H9 (cell line): ENCODE data around the gene GNE. TPM values are rescaled to one million over a fixed set of nuclear protein-coding genes. Genes with fewer than 3 reads are reported as not detected.

Experiments
- DNase-seq: peaks from one replicate; pipeline ENCODE4 v3.0.0-alpha.2; 2017
- H2AFZ ChIP-seq: one replicate; pipeline ENCODE4 v1.6.1; 2013; ENCODE audit warnings: mild to moderate bottlenecking, low read length, control low read depth, moderate library complexity
- H2AK5ac ChIP-seq: 2 replicates; pipeline ENCODE4 v1.6.1; 2013; ENCODE audit warnings: low read length, control low read depth, mixed read lengths; ENCODE audit not compliant: insufficient read length
- H2BK120ac ChIP-seq: one replicate; pipeline ENCODE4 v1.6.1; 2013; ENCODE audit warnings: low read depth, mild to moderate bottlenecking, low read length, control low read depth, inconsistent platforms; ENCODE audit not compliant: poor library complexity, severe bottlenecking
- H2BK12ac ChIP-seq: 2 replicates; pipeline ENCODE4 v1.6.1; 2013; ENCODE audit warnings: low read length, control low read depth, mixed read lengths, low read depth; ENCODE audit not compliant: insufficient read length
- H2BK15ac ChIP-seq: 2 replicates; pipeline ENCODE4 v1.6.1; 2013; ENCODE audit warnings: low read depth, low read length, control low read depth
- H2BK20ac ChIP-seq: one replicate; pipeline ENCODE4 v1.6.1; 2013; ENCODE audit warnings: low read depth, mild to moderate bottlenecking, low read length, control low read depth, inconsistent platforms; ENCODE audit not compliant: poor library complexity, severe bottlenecking
- H2BK5ac ChIP-seq: 2 replicates; pipeline ENCODE4 v1.6.1; 2013; ENCODE audit warnings: low read length, control low read depth, mixed read lengths; ENCODE audit not compliant: insufficient read length
- H3K14ac ChIP-seq: 2 replicates; pipeline ENCODE4 v1.6.1; 2013; ENCODE audit warnings: low read length, control low read depth; ENCODE audit not compliant: insufficient read depth
- H3K18ac ChIP-seq: 2 replicates; pipeline ENCODE4 v1.6.1; 2013; ENCODE audit warnings: low read depth, mild to moderate bottlenecking, mixed read lengths, low read length, control low read depth; ENCODE audit not compliant: insufficient read length
- H3K23ac ChIP-seq: 2 replicates; pipeline ENCODE4 v1.6.1; 2013; ENCODE audit warnings: low read length, control low read depth, mixed read lengths, low read depth; ENCODE audit not compliant: insufficient read length
- H3K23me2 ChIP-seq: 2 replicates; pipeline ENCODE4 v1.6.1; 2013; ENCODE audit warnings: low read depth, mild to moderate bottlenecking, mixed read lengths, low read length, control low read depth; ENCODE audit not compliant: insufficient read length, poor library complexity, severe bottlenecking
- H3K27ac ChIP-seq: 2 replicates; pipeline ENCODE4 v1.5.1; 2013; ENCODE audit warnings: low read length, control low read depth, mixed read lengths, low read depth; ENCODE audit not compliant: insufficient read length
- H3K27me3 ChIP-seq: 2 replicates; pipeline ENCODE4 v1.6.1; 2013; ENCODE audit warnings: low read length, control low read depth, inconsistent platforms; ENCODE audit not compliant: insufficient read depth
- H3K4ac ChIP-seq: 2 replicates; pipeline ENCODE4 v1.6.1; 2013; ENCODE audit warnings: low read depth, mild to moderate bottlenecking, control low read depth, inconsistent platforms, low read length, moderate library complexity
- H3K4me1 ChIP-seq: 2 replicates; pipeline ENCODE4 v1.6.1; 2013; ENCODE audit warnings: low read length, control low read depth, inconsistent platforms; ENCODE audit not compliant: insufficient read depth
- H3K4me2 ChIP-seq: 2 replicates; pipeline ENCODE4 v1.6.1; 2013; ENCODE audit warnings: low read length, control low read depth, mixed read lengths; ENCODE audit not compliant: insufficient read length, insufficient read depth
- H3K56ac ChIP-seq: 2 replicates; pipeline ENCODE4 v1.6.1; 2013; ENCODE audit warnings: low read depth, mild to moderate bottlenecking, mixed read lengths, low read length, control low read depth; ENCODE audit not compliant: insufficient read length
- H3K79me1 ChIP-seq: 2 replicates; pipeline ENCODE4 v1.6.1; 2013; ENCODE audit warnings: low read depth, mild to moderate bottlenecking, moderate library complexity, low read length, control low read depth, inconsistent platforms; ENCODE audit not compliant: insufficient read depth, poor library complexity, severe bottlenecking
- H3K79me2 ChIP-seq: 2 replicates; pipeline ENCODE4 v1.6.1; 2013; ENCODE audit warnings: low read length, control low read depth, inconsistent platforms; ENCODE audit not compliant: insufficient read depth
- H3K9ac ChIP-seq: 2 replicates; pipeline ENCODE4 v1.6.1; 2013; ENCODE audit warnings: low read length, control low read depth, mixed read lengths; ENCODE audit not compliant: insufficient read length; ENCODE audit errors: extremely low read depth
- H3K9me3 ChIP-seq: one replicate; pipeline ENCODE4 v1.6.1; 2013; ENCODE audit warnings: low read depth, low read length, inconsistent platforms; ENCODE audit not compliant: control insufficient read depth
- H3T11ph ChIP-seq: one replicate; pipeline ENCODE4 v1.6.1; 2013; ENCODE audit warnings: mild to moderate bottlenecking, low read length, control low read depth, inconsistent platforms
- H4K20me1 ChIP-seq: one replicate; pipeline ENCODE4 v1.6.1; 2013; ENCODE audit not compliant: control insufficient read depth, insufficient read length, insufficient read depth
- H4K5ac ChIP-seq: 2 replicates; pipeline ENCODE4 v1.6.1; 2013; ENCODE audit warnings: low read depth, mild to moderate bottlenecking, mixed read lengths, low read length, control low read depth; ENCODE audit not compliant: insufficient read length
- H4K8ac ChIP-seq: replicated peaks from 2 replicates; pipeline ENCODE4 v1.6.1; 2013; ENCODE audit warnings: low read length, control low read depth, mixed read lengths, low read depth; ENCODE audit not compliant: insufficient read length
- H4K91ac ChIP-seq: 2 replicates; pipeline ENCODE4 v1.6.1; 2013; ENCODE audit warnings: low read depth, mild to moderate bottlenecking, moderate library complexity, mixed read lengths, low read length, control low read depth; ENCODE audit not compliant: insufficient read length
- H3K27ac Mint-ChIP-seq, 3 experiments: 2 replicates in 2 of 3; 3 replicates in 1 of 3; pipeline ENCODE4 v1.8.0; 2020 to 2021; ENCODE audit warnings: mixed read lengths in 3 of 3, mild to moderate bottlenecking in 1 of 3, moderate library complexity in 1 of 3
- H3K27me3 Mint-ChIP-seq: 2 replicates; pipeline ENCODE4 v1.8.0; 2021; ENCODE audit warnings: low read depth, mild to moderate bottlenecking, moderate library complexity, mixed read lengths
- H3K36me3 Mint-ChIP-seq, 3 experiments: 2 replicates in 2 of 3; 3 replicates in 1 of 3; pipeline ENCODE4 v1.8.0; 2020 to 2021; ENCODE audit warnings: low read depth in 3 of 3, mixed read lengths in 3 of 3; ENCODE audit not compliant: insufficient read depth in 1 of 3
- H3K4me1 Mint-ChIP-seq, 2 experiments: 2 replicates each; pipeline ENCODE4 v1.8.0; 2020; ENCODE audit warnings: mixed read lengths in 2 of 2
- H3K4me3 Mint-ChIP-seq, 2 experiments: 2 replicates in 1 of 2; 3 replicates in 1 of 2; pipeline ENCODE4 v1.8.0; 2020 to 2021; ENCODE audit warnings: mild to moderate bottlenecking in 2 of 2, mixed read lengths in 2 of 2, moderate library complexity in 1 of 2
- H3K9me3 Mint-ChIP-seq, 2 experiments: 2 replicates in 1 of 2; 3 replicates in 1 of 2; pipeline ENCODE4 v1.8.0; 2020; ENCODE audit warnings: mild to moderate bottlenecking in 2 of 2, mixed read lengths in 2 of 2, moderate library complexity in 1 of 2
- WGBS: extraction: QIAGEN DNeasy Blood & Tissue Kit; methylation state at CpG from one replicate; pipeline ENCODE4 v1.1.7; 2013; ENCODE audit warnings: missing lambda C conversion rate, low lambda C conversion rate, mixed read lengths; ENCODE audit not compliant: insufficient read length; ENCODE audit errors: extremely low coverage; 5-methylcytosine and 5-hydroxymethylcytosine counted together
- total RNA-seq: library from RNA; stranded (reverse); gene quantifications from 2 replicates; pipeline ENCODE4 v1.2.1, GENCODE V29; 2021
- TF ChIP-seq, protein P1 (sequence below): fragments of 200-600 bp; sonication (generic); conservative IDR thresholded peaks from 3 replicates; pipeline ENCODE4 v1.8.0; 2021; ENCODE audit warnings: antibody characterized with exemption, mild to moderate bottlenecking

GNE gene
- total RNA-seq, 1 experiment from 2014 or later: 6.3 TPM

DNA sequence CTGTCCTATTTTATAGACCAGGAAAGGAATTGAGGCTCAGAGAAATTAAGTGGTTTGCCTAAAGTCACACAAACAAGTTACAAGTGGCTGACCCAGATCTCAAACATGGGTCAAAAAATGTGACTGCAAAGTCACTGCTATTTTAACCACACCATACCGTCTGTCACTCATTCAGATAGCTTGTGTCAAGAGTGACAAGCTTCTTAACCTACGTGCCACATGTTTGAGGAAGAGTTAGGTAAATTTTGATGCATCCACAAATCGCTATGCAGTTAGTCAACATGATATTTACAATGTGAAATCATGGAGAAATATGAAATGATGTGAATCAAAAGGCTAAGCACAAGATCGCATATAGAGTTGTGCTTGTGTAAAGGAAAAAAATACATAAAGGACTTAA, 22.7 kb upstream of the GNE start:
- no peak overlapping the region for H4K8ac ChIP-seq
- H3K18ac ChIP-seq: no peak overlapping the region
- H3K9me3 ChIP-seq: no peaks in the 10 kb centered on the region
- no peak overlapping the region for H3K4ac ChIP-seq
- no peak overlapping the region for H3K4me2 ChIP-seq
- Mint-ChIP-seq H3K27ac (no peak overlapping the region), H3K4me1 (peaks cover 3 to 8% of the 10 kb centered on the region in 2 experiments), H3K36me3 (no peaks in the 10 kb centered on the region), H3K27me3 (no peaks in the 10 kb centered on the region), H3K4me3 (no peak overlapping the region), H3K9me3 (no peaks in the 10 kb centered on the region)
- no peaks in the 10 kb centered on the region for H4K20me1 ChIP-seq
- no peak overlapping the region for H3K14ac ChIP-seq
- no peak overlapping the region for H2BK15ac ChIP-seq
- no peak overlapping the region for H2BK20ac ChIP-seq
- no peak overlapping the region for H2AFZ ChIP-seq
- no peak overlapping the region for H2BK12ac ChIP-seq
- TF ChIP-seq, protein P1, sequence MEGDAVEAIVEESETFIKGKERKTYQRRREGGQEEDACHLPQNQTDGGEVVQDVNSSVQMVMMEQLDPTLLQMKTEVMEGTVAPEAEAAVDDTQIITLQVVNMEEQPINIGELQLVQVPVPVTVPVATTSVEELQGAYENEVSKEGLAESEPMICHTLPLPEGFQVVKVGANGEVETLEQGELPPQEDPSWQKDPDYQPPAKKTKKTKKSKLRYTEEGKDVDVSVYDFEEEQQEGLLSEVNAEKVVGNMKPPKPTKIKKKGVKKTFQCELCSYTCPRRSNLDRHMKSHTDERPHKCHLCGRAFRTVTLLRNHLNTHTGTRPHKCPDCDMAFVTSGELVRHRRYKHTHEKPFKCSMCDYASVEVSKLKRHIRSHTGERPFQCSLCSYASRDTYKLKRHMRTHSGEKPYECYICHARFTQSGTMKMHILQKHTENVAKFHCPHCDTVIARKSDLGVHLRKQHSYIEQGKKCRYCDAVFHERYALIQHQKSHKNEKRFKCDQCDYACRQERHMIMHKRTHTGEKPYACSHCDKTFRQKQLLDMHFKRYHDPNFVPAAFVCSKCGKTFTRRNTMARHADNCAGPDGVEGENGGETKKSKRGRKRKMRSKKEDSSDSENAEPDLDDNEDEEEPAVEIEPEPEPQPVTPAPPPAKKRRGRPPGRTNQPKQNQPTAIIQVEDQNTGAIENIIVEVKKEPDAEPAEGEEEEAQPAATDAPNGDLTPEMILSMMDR: no peak
- no peak overlapping the region for H2BK120ac ChIP-seq
- H4K91ac ChIP-seq: no peak overlapping the region
- WGBS: no CpG with 5 or more reads among the region's 4 CpGs
- no peaks in the 10 kb centered on the region for H3K27me3 ChIP-seq
- no peak overlapping the region for H2BK5ac ChIP-seq
- no peak overlapping the region for H3T11ph ChIP-seq
- H3K23ac ChIP-seq: no peak overlapping the region
- H4K5ac ChIP-seq: no peak overlapping the region
- no peak overlapping the region for H2AK5ac ChIP-seq
- H3K23me2 ChIP-seq: no peaks in the 10 kb centered on the region
- no peak overlapping the region for H3K9ac ChIP-seq
- no peak overlapping the region for H3K27ac ChIP-seq
- no peak overlapping the region for H3K56ac ChIP-seq
- DNase-seq: no peak
- H3K79me1 ChIP-seq: no peaks in the 10 kb centered on the region
- no peaks in the 10 kb centered on the region for H3K79me2 ChIP-seq
- peaks cover 2% of the 10 kb centered on the region; the same call in 1 of the 2 replicates for H3K4me1 ChIP-seq
